Thymus (tissue), 11 donors: Measurements from ENCODE around the gene RDH8. TPM values are rescaled to one million over a fixed set of nuclear protein-coding genes. Genes with fewer than 3 reads are reported as not detected.

Experiments
- DNase-seq, 9 donors: peaks; one replicate each; pipeline ENCODE4 v3.0.0-alpha.2; 2013; ENCODE audit warnings: low spot score in 9 of 9, low read depth in 6 of 9, missing footprints in 1 of 9
- H3K27ac ChIP-seq, 2 donors: one replicate each; pipeline ENCODE4 v1.5.1; 2013; ENCODE audit warnings: control low read depth in 1 of 2, low read depth in 1 of 2, low read length in 1 of 2, mild to moderate bottlenecking in 1 of 2, moderate library complexity in 1 of 2
- H3K27me3 ChIP-seq, 2 donors: one replicate each; pipeline ENCODE4 v1.5.1; 2013; ENCODE audit warnings: low read length in 1 of 2; ENCODE audit not compliant: control insufficient read depth in 2 of 2, insufficient read depth in 1 of 2
- H3K36me3 ChIP-seq, 2 donors: one replicate each; pipeline ENCODE4 v1.5.1; 2013; ENCODE audit warnings: low read length in 1 of 2, mild to moderate bottlenecking in 1 of 2, moderate library complexity in 1 of 2; ENCODE audit not compliant: control insufficient read depth in 2 of 2, insufficient read depth in 2 of 2
- H3K4me1 ChIP-seq, 2 donors: one replicate each; pipeline ENCODE4 v1.5.1; 2013; ENCODE audit warnings: low read length in 2 of 2; ENCODE audit not compliant: control insufficient read depth in 2 of 2, insufficient read depth in 2 of 2
- H3K4me3 ChIP-seq, 2 donors: one replicate each; pipeline ENCODE4 v1.5.1; 2013; ENCODE audit warnings: low read length in 2 of 2, control low read depth in 1 of 2, mild to moderate bottlenecking in 1 of 2
- H3K9me3 ChIP-seq, 2 donors: one replicate each; pipeline ENCODE4 v1.5.1; 2013; ENCODE audit warnings: low read length in 1 of 2, mild to moderate bottlenecking in 1 of 2; ENCODE audit not compliant: control insufficient read depth in 2 of 2, insufficient read depth in 1 of 2
- WGBS: extraction: QIAGEN DNeasy Blood & Tissue Kit; methylation state at CpG from one replicate; pipeline ENCODE4 v1.1.7; 2013; 5-methylcytosine and 5-hydroxymethylcytosine counted together
- polyA plus RNA-seq: library from polyadenylated mRNA; stranded (reverse); fragments of 200-250 nt; gene quantifications from one replicate; pipeline ENCODE4 v1.2.3, GENCODE V29; 2013
- total RNA-seq: library from RNA; stranded (reverse); fragments of 120-200 nt; gene quantifications from one replicate; pipeline ENCODE4 v1.2.4, GENCODE V29; 2013
- donor health status: healthy.

The RDH8 gene
- total and polyA plus RNA-seq, 2 donors = 0.14 TPM; not detected in 1

DNA sequence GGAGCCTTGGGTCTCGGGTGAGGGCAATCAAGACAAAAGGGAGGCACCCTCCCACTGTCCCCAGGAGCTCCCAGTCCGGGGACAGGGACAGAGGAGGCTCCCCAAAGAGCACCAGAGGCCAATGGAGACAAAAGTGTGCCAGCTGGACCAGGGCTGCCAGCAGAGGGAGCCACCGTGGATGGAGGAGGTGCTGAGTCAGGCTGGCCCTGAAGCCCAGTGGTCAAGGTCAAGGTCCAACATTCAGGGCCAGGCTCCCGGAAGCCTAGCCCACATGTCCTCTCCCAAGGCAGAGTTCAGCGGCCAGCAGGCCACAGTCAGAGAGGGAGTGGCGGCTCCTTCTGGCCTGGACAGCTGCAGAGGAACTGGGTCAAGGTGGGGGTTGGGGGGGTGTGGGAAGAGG is 11.4 kb upstream of the RDH8 start:
- H3K4me3 ChIP-seq = no peak overlapping the region
- DNase-seq = no peak
- H3K9me3 ChIP-seq = no peaks in the 10 kb centered on the region
- H3K27ac ChIP-seq = no peak overlapping the region
- no peaks in the 10 kb centered on the region for H3K36me3 ChIP-seq
- peaks cover 0 to 7% of the 10 kb centered on the region in 2 donors for H3K27me3 ChIP-seq
- WGBS = 68% methylated on average over 6 of the region's 6 CpGs
- peaks cover 8 to 16% of the 10 kb centered on the region in 2 donors for H3K4me1 ChIP-seq

DNA sequence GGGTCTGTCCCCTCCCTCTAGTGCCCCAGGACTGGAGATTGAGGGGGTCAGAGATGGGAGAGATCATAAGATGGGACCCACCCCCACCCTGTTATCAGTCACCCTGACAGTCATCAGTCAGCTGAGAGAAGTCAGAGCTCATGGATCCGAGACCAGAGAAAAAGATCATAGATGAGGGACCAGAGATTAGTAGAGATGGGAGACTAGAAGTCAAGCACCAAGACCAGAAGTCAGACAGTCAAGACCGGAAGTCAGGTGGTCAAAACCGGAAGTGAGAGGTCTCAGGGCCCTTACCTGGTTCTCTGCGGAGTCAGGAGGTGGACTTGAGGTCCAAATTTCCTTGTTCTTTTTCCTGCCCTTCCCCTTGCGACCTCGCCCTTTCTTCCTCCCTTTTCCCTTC is 10.0 kb upstream of the RDH8 start:
- DNase-seq = no peak
- Histone ChIP-seq H3K9me3 (no peaks in the 10 kb centered on the region), H3K4me1 (peaks cover 8 to 19% of the 10 kb centered on the region in 2 donors), H3K27ac (no peak overlapping the region), H3K36me3 (no peaks in the 10 kb centered on the region), H3K27me3 (peaks cover 3 to 19% of the 10 kb centered on the region in 2 donors), H3K4me3 (no peak overlapping the region)
- WGBS = 78% methylated on average over 6 of the region's 6 CpGs

DNA sequence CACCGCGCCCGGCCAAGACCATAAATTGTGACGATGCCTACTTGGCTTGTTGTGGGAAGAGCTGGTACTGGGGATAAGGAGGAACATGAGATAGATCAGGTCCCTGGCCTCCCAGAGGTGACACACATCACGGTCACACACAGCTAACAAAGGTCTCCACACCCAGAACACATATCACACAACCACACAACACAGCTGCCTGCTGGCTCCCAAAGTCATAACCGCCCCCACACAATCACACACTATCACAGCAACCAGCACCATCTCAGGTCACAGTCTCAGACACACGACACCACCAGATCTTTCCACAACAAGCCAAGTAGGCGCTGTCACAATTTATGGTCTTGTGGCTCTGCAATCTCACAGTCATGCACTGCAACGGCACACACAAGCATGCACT is 8.7 kb upstream of the RDH8 start:
- H3K27me3 ChIP-seq = peaks cover 8 to 32% of the 10 kb centered on the region in 2 donors
- no peak for DNase-seq
- H3K4me1 ChIP-seq = peaks cover 10 to 21% of the 10 kb centered on the region in 2 donors
- WGBS = 74% methylated on average over 9 of the region's 9 CpGs
- H3K9me3 ChIP-seq = no peaks in the 10 kb centered on the region
- no peak overlapping the region for H3K27ac ChIP-seq
- H3K36me3 ChIP-seq = no peaks in the 10 kb centered on the region
- no peak overlapping the region for H3K4me3 ChIP-seq

DNA sequence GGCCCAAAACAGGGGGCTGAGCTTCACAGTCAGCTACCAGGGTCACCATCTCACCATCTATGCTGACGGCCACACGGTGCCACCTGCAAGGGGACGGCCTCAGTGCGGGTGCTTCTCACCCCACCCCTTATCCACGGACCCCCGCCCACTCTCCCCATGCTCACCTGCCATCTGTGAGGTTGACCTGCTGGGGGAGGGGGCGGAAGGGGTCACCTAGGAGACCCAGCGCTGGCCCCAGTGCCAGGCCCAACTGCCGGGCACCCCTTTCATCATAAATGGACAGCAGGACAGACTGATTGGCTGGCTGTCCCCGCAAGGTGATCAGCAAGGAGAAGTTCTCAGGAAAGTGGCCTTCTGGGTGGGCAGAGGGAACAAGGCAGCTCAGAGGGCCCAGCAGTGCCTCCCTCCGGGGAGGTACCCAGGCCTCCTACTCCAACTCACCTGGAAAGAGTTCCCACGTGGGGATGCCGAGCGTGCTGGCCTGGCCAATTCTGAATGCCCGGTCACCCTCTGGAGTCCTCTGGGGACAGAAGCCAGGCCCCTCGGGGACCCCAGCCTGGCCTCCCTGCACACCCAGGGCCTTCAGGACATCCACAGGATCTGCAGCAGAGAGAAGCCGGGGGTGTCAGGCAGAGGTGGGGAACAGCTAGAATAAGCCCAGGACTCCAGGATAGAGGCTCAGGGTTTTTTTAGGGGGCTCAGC is 7.5 kb upstream of the RDH8 start:
- no peak for DNase-seq
- Histone ChIP-seq H3K27me3 (peaks cover 19 to 39% of the 10 kb centered on the region in 2 donors), H3K27ac (no peak overlapping the region)

DNA sequence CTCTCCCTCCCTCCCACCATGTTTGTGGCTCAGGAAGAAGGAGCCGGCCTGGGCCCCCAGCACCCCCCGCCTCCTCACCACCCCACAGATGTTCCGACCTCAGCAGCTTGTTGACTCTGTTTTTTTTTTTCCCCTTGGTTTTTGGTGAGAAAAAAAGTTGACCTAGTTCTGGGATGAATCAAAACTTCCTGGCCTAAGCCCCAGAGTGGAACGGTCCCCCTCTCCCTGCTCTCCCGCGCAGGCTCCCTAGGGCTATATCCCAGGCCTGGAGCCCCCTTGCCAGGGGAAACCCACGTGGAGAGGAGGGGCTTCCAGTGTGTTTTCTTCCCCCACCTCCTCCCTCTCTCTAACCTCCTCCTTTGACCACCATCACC is 7.0 kb upstream of the RDH8 start:
- Histone ChIP-seq H3K27me3 (peaks cover 22 to 45% of the 10 kb centered on the region in 2 donors), H3K27ac (peak overlapping the region; percentile 13 to 62), H3K4me1 (peaks cover 13 to 21% of the 10 kb centered on the region in 2 donors), H3K9me3 (no peaks in the 10 kb centered on the region), H3K4me3 (no peak overlapping the region), H3K36me3 (no peaks in the 10 kb centered on the region)
- peak in 1 of 9 donors; percentile 38 for DNase-seq
- WGBS = 19% methylated on average over 7 of the region's 7 CpGs

More for the DNA sequence above, 7.5 kb upstream of the RDH8 start:
- Histone ChIP-seq H3K4me3 (peak overlapping the region in 1 of 2 donors; percentile 15), H3K36me3 (no peaks in the 10 kb centered on the region), H3K4me1 (peaks cover 13 to 21% of the 10 kb centered on the region in 2 donors), H3K9me3 (no peaks in the 10 kb centered on the region)
- WGBS = 76% methylated on average over 17 of the region's 17 CpGs

DNA sequence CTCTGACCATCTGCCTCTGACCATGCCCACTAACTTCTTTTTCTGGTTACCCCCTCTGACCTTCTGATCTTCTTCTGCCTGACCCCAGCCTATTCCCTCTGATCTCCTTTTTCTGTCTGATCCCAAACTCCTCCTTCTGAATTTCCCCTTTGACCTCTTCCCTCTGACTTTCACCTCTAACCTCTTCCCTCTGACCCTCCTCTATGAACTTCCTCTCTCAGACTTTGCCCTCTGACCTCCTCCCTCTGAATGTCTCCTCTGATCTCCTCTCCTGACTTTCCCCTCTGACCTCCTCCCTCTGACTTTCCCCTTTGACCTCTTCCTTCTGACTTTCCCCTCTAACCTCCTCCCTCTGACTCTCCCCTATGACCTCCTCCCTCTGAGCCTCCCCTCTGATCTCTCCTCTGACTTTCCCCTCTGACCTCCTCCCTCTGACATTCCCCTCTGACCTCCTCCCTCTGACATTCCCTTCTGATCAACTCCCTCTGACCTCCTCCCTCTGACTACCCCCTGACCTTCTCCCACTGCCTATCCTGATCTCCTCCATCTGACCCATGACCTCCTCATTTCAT is 6.4 kb upstream of the RDH8 start:
- Histone ChIP-seq H3K36me3 (no peaks in the 10 kb centered on the region), H3K4me1 (peaks cover 13 to 21% of the 10 kb centered on the region in 2 donors), H3K27ac (peak overlapping the region in 1 of 2 donors; percentile 13), H3K9me3 (no peaks in the 10 kb centered on the region), H3K4me3 (no peak overlapping the region), H3K27me3 (peaks cover 22 to 50% of the 10 kb centered on the region in 2 donors)
- no peak for DNase-seq

DNA sequence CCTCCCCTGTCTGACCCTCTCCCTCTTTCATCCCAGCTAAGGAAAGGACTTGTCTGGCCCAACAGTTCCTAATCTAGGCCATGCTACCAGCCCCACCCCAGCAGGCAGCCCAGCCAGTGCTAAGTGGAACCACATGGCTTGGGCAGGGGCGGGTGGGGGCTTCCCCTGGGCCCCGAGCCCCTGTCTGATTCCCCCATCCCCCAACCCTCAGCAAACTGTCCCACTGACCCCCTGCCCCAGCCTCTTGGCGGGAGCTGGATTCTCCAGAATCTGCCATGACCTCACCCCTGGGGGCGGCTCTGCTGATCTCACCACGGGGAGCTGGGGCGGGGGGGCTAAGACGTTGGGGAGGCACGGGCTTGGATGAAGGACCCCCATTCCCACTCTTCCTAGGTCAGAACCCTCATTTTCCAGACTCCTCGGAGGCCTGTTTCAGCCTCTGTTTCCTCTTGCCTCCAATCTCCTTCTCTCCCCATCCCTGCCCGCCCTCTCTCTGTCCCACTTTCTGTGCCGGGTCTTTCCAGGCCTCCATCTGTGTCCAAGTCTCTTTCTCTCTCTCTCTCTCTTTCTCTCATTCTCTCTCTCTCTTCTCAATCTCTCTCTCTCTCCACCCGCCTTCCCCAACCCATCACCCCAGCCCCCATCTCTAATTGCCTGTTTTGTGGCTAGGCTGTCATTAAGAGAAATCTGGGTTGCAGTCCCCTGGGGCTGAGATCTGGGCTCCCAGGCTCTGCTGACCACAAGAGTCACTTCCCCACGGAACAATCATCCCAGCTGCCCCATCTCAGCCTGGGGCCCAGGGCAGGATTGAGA is 5.7 kb upstream of the RDH8 start:
- 51% methylated on average over 13 of the region's 13 CpGs for WGBS
- H3K9me3 ChIP-seq = no peaks in the 10 kb centered on the region
- H3K4me3 ChIP-seq = no peak overlapping the region
- no peaks in the 10 kb centered on the region for H3K36me3 ChIP-seq
- H3K4me1 ChIP-seq = peaks cover 13 to 21% of the 10 kb centered on the region in 2 donors
- H3K27me3 ChIP-seq = peaks cover 22 to 55% of the 10 kb centered on the region in 2 donors
- no peak for DNase-seq
- H3K27ac ChIP-seq = no peak overlapping the region

DNA sequence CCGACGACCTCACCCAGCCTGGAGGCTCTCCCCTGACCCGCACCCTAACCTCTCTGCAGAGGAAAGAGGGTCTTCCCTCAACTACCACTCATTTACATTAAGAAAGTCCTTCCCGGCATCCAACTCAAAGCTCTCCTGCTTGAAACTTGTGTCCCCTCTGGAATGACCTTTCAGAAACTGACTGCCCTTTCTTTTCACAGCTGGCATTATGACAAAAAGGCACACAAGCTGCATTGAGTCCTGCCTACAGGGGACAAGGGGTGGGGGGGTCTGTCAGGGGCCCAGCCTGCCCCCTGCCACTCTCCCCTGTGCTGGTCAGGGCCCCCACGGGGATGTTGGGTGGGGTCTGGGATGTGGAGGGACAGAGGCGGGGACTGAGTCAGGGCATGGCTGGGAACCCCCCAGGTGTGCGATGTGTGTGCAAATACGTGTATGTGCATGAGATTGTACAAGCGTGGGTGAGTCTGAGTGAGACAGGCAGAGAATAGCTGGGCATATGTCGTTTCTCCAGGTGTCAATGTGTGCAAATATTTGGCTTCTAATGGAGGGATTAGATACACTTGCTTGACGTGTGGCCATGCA is 5.0 kb upstream of the RDH8 start:
- Histone ChIP-seq H3K36me3 (no peaks in the 10 kb centered on the region), H3K9me3 (no peaks in the 10 kb centered on the region), H3K4me1 (peaks cover 13 to 21% of the 10 kb centered on the region in 2 donors), H3K4me3 (no peak overlapping the region), H3K27ac (no peak overlapping the region), H3K27me3 (peaks cover 22 to 59% of the 10 kb centered on the region in 2 donors)
- 53% methylated on average over 11 of the region's 11 CpGs for whole genome bisulfite sequencing
- no peak for DNase-seq
